Measurements from ENCODE around the gene CD99.

The CD99 gene

GRCh38 chrX:2700405-2701320 lies 9.6 kb downstream of the CD99 start:
- DNase-seq (ENCODE audit: low read depth), result no peak
- H3K4me3 ChIP-seq (ENCODE audit: low read length), result no peak overlapping the region
- no peak for TF ChIP-seq CTCF (conservative IDR thresholded peaks at IDR 0.05; ENCODE audit: low read depth, low read length)

GRCh38 chrX:2701600-2701999 lies 10.5 kb downstream of the CD99 start:
- no peak for DNase-seq (ENCODE audit: low read depth)
- H3K4me3 ChIP-seq (ENCODE audit: low read length), result no peak overlapping the region
- no peak for TF ChIP-seq CTCF (conservative IDR thresholded peaks at IDR 0.05; ENCODE audit: low read depth, low read length)

- TF ChIP-seq CTCF (conservative IDR thresholded peaks at IDR 0.05; ENCODE audit: low read depth, low read length), result no peak
- H3K4me3 ChIP-seq (ENCODE audit: low read length), result no peak overlapping the region
- DNase-seq (ENCODE audit: low read depth), result no peak
These were observed 12.9 kb downstream of the CD99 start for GRCh38 chrX:2703991-2704369.

GRCh38 chrX:2705046-2705832 lies 14.1 kb downstream of the CD99 start:
- DNase-seq (ENCODE audit: low read depth), result no peak
- TF ChIP-seq CTCF (conservative IDR thresholded peaks at IDR 0.05; ENCODE audit: low read depth, low read length), result no peak

GRCh38 chrX:2707334-2707760 lies 16.3 kb downstream of the CD99 start:
- no peak for TF ChIP-seq CTCF (conservative IDR thresholded peaks at IDR 0.05; ENCODE audit: low read depth, low read length)
- no peak for DNase-seq (ENCODE audit: low read depth)
- no peak overlapping the region for H3K4me3 ChIP-seq (ENCODE audit: low read length)

More at GRCh38 chrX:2705046-2705832, 14.1 kb downstream of the CD99 start:
- H3K4me3 ChIP-seq (ENCODE audit: low read length), result no peak overlapping the region

GRCh38 chrX:2708021-2708420 lies 16.9 kb downstream of the CD99 start:
- no peak overlapping the region for H3K4me3 ChIP-seq (ENCODE audit: low read length)
- no peak for DNase-seq (ENCODE audit: low read depth)

More at GRCh38 chrX:2708021-2708420, 16.9 kb downstream of the CD99 start:
- no peak for TF ChIP-seq CTCF (conservative IDR thresholded peaks at IDR 0.05; ENCODE audit: low read depth, low read length)
